GM06990 (cell line): Measurements from ENCODE around the gene ZNF771.
"Not testable (repeated sequence)": the region's sequence is repeated elsewhere in the genome, so short reads cannot be mapped to it uniquely, and the experiment has no call there.

Source experiments
- DNase-seq: peaks from one replicate; pipeline ENCODE4 v3.0.0-alpha.2; 2011; ENCODE audit not compliant: insufficient read length; ENCODE audit errors: extremely low read depth
- H3K27me3 ChIP-seq: replicated peaks from 2 replicates; pipeline ENCODE4 v1.6.0; 2011; ENCODE audit warnings: low read length; ENCODE audit not compliant: control insufficient read depth, insufficient read depth
- H3K36me3 ChIP-seq: 2 replicates; pipeline ENCODE4 v1.5.1; 2011; ENCODE audit warnings: low read length; ENCODE audit not compliant: control insufficient read depth, insufficient read depth
- H3K4me3 ChIP-seq: replicated peaks from 2 replicates; pipeline ENCODE4 v1.5.1; 2011; ENCODE audit warnings: low read depth, mild to moderate bottlenecking, control low read depth, low read length
- CTCF ChIP-seq: IDR thresholded peaks from 2 replicates; pipeline ENCODE4 v1.5.1; 2011; ENCODE audit warnings: low read length, control low read depth, mild to moderate bottlenecking, inconsistent platforms; ENCODE audit not compliant: insufficient read depth, poor library complexity, severe bottlenecking

Gene ZNF771

GRCh38 chr16:30395992-30396585, 11.3 kb upstream of the ZNF771 start:
- Histone ChIP-seq H3K36me3 (peaks cover 4% of the 10 kb centered on the region), H3K4me3 (peak overlapping the region; percentile 83), H3K27me3 (no peaks in the 10 kb centered on the region)
- no peak for DNase-seq
- TF ChIP-seq CTCF = no peak

- not testable (repeated sequence) for H3K36me3 ChIP-seq, DNase-seq, H3K27me3 ChIP-seq
- peak overlapping the region; percentile 83; the same call in 1 of the 2 replicates for H3K4me3 ChIP-seq
Measured at GRCh38 chr16:30396627-30397026, 10.8 kb upstream of the ZNF771 start.

GRCh38 chr16:30397056-30397455, 10.3 kb upstream of the ZNF771 start:
- H3K4me3 ChIP-seq = no peak overlapping the region
- no peak for TF ChIP-seq CTCF
- no peak for DNase-seq
- H3K27me3 ChIP-seq = no peaks in the 10 kb centered on the region
- peaks cover 4% of the 10 kb centered on the region for H3K36me3 ChIP-seq

GRCh38 chr16:30397776-30398660, 9.4 kb upstream of the ZNF771 start:
- TF ChIP-seq CTCF = no peak
- Histone ChIP-seq H3K27me3 (no peaks in the 10 kb centered on the region), H3K36me3 (peaks cover 4% of the 10 kb centered on the region), H3K4me3 (no peak overlapping the region)
- DNase-seq = no peak

GRCh38 chr16:30398661-30399434, 8.6 kb upstream of the ZNF771 start:
- Histone ChIP-seq H3K4me3 (no peak overlapping the region), H3K27me3 (no peaks in the 10 kb centered on the region), H3K36me3 (peaks cover 4% of the 10 kb centered on the region)
- DNase-seq = no peak
- TF ChIP-seq CTCF = no peak
